Naive thymus-derived CD8-positive, alpha-beta T cell (primary cell): ENCODE measurements around the gene GRID1. TPM values are rescaled to one million over a fixed set of nuclear protein-coding genes. Genes with fewer than 3 reads are reported as not detected.
"Not testable (repeated sequence)": the region's sequence is repeated elsewhere in the genome, so short reads cannot be mapped to it uniquely, and the experiment has no call there.

Experiments used
- ATAC-seq, 2 donors: fragments of 150-1000 bp; cut with Tn5 transposase in 1 of 2; sonication (Bioruptor Pico), chemical (Tn5 transposase) in 1 of 2; 1 replicate in 1 of 2; 2 replicates in 1 of 2; pipeline ENCODE4 v1.10.0; 2021; ENCODE audit warnings: mild to moderate bottlenecking in 2 of 2, moderate library complexity in 2 of 2
- POLR2A ChIA-PET: fragments of 350-600 bp; sonication (Branson Sonifier 250); formaldehyde crosslinking; loops from one replicate; lab custom pipeline; 2021; ENCODE audit warnings: antibody characterized with exemption; lab: Charles Lee
- DNase-seq, 10 donors: peaks; one replicate each; pipeline versions ENCODE4 v3.0.0 to v3.0.0-alpha.2; 2020 to 2022
- H3K27ac Mint-ChIP-seq, 10 donors: one replicate each; pipeline ENCODE4 v1.8.0; 2020 to 2022; ENCODE audit warnings: mild to moderate bottlenecking in 10 of 10, mixed read lengths in 10 of 10, moderate library complexity in 4 of 10, inconsistent platforms in 1 of 10
- H3K27me3 Mint-ChIP-seq, 5 donors: one replicate each; pipeline ENCODE4 v1.8.0; 2021 to 2022; ENCODE audit warnings: mixed read lengths in 5 of 5
- H3K36me3 Mint-ChIP-seq, 3 donors: one replicate each; pipeline ENCODE4 v1.8.0; 2020 to 2022; ENCODE audit warnings: mixed read lengths in 3 of 3, mild to moderate bottlenecking in 2 of 3, inconsistent platforms in 1 of 3
- H3K4me1 Mint-ChIP-seq, 4 donors: one replicate each; pipeline ENCODE4 v1.8.0; 2021 to 2022; ENCODE audit warnings: mixed read lengths in 4 of 4
- H3K4me3 Mint-ChIP-seq, 10 donors: one replicate each; pipeline ENCODE4 v1.8.0; 2020 to 2022; ENCODE audit warnings: mild to moderate bottlenecking in 10 of 10, mixed read lengths in 10 of 10, moderate library complexity in 6 of 10, inconsistent platforms in 1 of 10
- H3K9me3 Mint-ChIP-seq, 9 donors: one replicate each; pipeline ENCODE4 v1.8.0; 2020 to 2022; ENCODE audit warnings: mixed read lengths in 9 of 9, mild to moderate bottlenecking in 3 of 9, inconsistent platforms in 1 of 9, moderate library complexity in 1 of 9
- polyA plus RNA-seq, 3 donors: library from polyadenylated mRNA; unstranded; fragments of 300-500 nt; fragmentation: Illumina TruSeq; gene quantifications; one replicate each; pipeline ENCODE4 v1.2.3, GENCODE V29; 2021
- total RNA-seq, 8 experiments: library from RNA in 2 of 8; stranded (reverse) in 2 of 8; gene quantifications; one replicate each; pipeline ENCODE4 v1.2.3 and lab custom pipeline; 2021 to 2026

GRID1 gene
- total and polyA plus RNA-seq, 5 experiments from 2014 or later = not detected

DNA sequence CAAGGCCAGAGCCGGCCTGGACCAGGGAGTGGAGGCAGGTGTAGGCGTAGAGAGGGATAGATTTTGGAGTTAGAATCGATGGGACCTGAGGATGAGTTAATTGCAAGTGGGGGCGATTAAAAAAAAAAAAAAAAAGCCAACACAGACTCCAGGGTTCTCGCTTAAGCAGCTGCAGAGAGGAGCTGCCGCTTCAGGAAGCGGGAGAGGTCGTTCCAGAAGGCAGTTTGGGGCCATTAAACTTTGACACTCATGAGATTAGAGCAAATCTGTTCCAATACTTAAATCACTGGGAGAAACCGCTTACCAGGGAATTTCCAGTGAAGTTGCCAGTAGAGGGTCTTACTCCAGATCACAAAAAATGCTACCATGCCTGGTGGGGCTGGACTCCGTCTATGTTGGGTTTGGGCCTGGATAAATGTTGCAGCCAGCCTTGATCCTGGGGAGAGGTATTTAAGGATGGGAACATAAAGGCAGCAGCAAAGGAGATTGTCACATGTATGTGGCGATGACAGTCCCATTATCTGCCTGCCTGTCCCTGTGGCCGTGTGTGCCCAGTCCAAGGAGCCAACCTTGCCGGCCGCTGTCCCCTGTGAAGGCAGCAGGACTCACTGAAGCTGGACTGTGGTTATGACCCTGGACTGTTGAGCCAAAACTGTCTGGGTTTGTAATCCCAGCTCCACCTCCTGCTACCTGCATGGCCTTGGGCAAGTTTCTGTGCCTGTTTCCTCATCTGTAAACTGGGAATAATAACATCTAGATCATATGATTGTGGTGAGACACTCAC, 23.9 kb upstream of the GRID1 start:
- Mint-ChIP-seq H3K9me3 (no peaks in the 10 kb centered on the region), H3K4me1 (peaks cover 0 to 12% (median 11%) of the 10 kb centered on the region in 4 donors), H3K36me3 (no peaks in the 10 kb centered on the region), H3K27ac (no peak overlapping the region), H3K27me3 (peaks cover 13 to 34% (median 19%) of the 10 kb centered on the region in 5 donors), H3K4me3 (peak overlapping the region; percentile 8 to 82 (median 44))
- POLR2A ChIA-PET = no interaction called here
- DNase-seq = no peak
- ATAC-seq = no peak

DNA sequence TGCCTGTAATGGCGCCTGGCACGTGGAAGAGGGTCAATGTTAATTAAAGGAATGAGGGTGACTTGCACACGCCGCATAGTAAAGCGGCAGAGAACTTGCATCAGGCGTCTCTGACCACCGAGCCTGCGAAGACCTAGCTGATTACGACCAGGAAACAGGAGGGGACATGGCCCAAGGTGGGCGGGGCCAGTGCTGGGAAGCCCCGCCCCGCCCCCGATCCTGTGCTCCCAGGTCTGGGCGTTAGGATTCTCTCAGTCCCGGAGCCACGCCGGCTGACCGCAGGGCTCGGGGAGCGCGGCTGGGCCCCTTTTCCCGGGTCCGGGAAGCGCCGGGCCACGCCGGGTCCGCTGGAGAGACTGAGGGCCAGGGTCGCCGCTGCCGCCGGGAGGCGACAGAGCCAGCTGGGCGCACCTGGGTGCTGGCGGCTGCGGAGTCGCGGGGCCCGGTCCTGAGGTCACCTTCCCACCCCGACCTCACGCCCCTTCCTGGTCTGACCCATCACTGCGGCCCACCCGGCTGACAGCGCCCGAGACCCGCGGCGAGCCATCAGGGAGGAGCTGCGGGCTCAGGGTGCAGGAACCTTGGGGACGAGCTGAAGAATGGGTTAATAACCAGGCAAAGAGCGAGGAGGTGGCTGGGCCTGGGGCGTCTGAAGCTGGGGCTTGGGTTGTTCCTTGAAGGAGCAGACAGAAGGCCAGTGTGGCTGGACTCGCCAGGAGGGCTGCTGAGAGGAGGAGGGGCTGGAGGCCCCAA, 23.0 kb upstream of the GRID1 start:
- peak overlapping the region in 6 of 10 donors; percentile 29 to 86 (median 69) for H3K27ac Mint-ChIP-seq
- no peaks in the 10 kb centered on the region for H3K36me3 Mint-ChIP-seq
- no peaks in the 10 kb centered on the region for H3K9me3 Mint-ChIP-seq
- H3K4me3 Mint-ChIP-seq = peak overlapping the region; percentile 72 to 93 (median 88)
- peak; percentile 56 to 73 for ATAC-seq
- peaks cover 13 to 38% (median 19%) of the 10 kb centered on the region in 5 donors for H3K27me3 Mint-ChIP-seq
- DNase-seq = peak in 2 of 10 donors; percentile 27 to 31
- POLR2A ChIA-PET = interaction anchor here (0.6 kb wide), 2 partner anchors 30 to 350 kb away, joined by 3 to 5 read pairs; no protein-coding TSS in a partner anchor
- H3K4me1 Mint-ChIP-seq = peaks cover 0 to 12% (median 11%) of the 10 kb centered on the region in 4 donors

DNA sequence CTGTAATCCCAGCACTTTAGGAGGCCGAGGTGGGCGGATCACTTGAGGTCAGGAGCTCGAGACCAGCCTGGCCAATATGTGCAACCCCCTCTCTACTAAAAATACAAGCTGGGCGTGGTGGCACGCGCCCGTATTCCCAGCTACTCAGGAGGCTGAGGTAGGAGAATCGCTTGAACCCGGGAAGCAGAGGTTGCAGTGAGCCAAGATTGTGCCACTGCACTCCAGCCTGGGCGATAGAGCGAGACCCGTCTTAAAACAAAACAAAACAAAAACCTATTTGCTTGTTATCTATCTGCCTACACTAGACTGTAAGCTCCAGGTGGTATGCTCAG, 22.5 kb upstream of the GRID1 start:
- ATAC-seq, H3K36me3 Mint-ChIP-seq: not testable (repeated sequence)

DNA sequence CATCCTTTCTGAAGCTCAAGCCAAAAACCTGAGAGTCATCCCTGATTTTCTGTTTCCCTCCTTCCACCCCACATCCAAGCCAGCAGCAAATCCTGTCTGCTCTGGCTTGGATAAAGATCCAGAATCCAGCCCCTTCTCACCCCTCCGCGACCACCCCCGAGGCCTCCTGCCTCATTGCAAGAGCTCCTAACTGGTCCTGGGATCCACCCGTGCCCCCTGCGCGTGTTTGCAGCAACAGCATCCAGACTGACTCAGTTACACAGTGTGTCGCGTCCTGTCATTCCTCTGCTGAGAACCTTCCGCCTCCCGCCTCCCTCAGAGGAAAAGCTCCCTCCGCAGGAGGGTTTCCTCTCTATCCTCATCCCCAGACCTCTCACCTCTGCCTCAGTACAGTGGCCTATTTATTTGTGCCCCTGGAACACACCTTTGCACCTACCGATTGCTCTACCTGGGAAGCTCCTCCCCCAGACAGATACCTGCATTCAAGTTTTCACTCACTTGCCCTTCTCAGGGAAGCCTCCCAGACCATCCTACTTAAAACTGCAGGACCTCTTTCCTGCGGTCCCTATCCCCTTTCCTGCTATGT, 21.6 kb upstream of the GRID1 start:
- H3K36me3 Mint-ChIP-seq = no peaks in the 10 kb centered on the region

More for the DNA sequence above, 22.5 kb upstream of the GRID1 start:
- POLR2A ChIA-PET = interaction anchor here (0.6 kb wide), 2 partner anchors 30 to 351 kb away, joined by 3 to 5 read pairs; no protein-coding TSS in a partner anchor
- not testable (repeated sequence) for H3K9me3 Mint-ChIP-seq, DNase-seq
- Mint-ChIP-seq H3K27ac (peak overlapping the region in 6 of 10 donors; percentile 2 to 86 (median 69)), H3K27me3 (peaks cover 13 to 40% (median 19%) of the 10 kb centered on the region in 5 donors), H3K4me3 (peak overlapping the region; percentile 72 to 93 (median 88)), H3K4me1 (peaks cover 0 to 12% (median 11%) of the 10 kb centered on the region in 4 donors)

DNA sequence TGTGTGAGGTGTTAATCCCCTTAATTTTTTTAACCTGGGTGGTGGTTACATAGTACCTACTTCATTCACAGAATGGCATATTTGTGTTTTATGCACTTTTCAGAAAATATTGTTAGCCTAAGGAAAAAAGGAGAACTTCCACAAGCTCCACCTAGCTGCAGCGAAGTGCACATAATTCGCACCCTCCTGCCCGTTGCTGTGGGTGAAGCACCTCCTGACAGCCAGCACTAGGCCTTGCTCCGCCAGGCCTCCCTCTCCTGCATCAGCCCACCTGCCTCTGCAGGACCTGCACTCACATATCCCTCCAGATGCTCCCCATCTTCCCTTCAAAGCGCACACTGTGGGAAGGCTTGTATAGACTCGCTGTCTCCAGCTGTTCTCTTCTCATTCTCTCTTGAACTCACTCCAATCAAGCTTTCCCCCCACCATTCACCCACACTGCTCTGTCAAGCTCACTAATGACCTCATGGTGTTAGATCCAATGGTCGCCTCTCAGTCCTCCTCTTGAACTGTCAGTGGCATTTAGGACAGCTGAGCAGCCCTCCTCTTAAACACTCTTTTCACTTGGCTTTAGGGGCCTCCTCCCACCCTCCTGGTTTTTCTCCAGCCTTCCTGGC, 20.7 kb upstream of the GRID1 start:
- Mint-ChIP-seq H3K27me3 (peaks cover 13 to 46% (median 20%) of the 10 kb centered on the region in 5 donors), H3K9me3 (no peaks in the 10 kb centered on the region), H3K4me1 (peaks cover 0 to 12% (median 11%) of the 10 kb centered on the region in 4 donors), H3K36me3 (no peaks in the 10 kb centered on the region), H3K27ac (peak overlapping the region in 3 of 10 donors; percentile 17 to 48 (median 29)), H3K4me3 (no peak overlapping the region)
- no peak for ATAC-seq
- POLR2A ChIA-PET = interaction anchor here (1.4 kb wide), 1 partner anchor 13 kb away, joined by 3 read pairs; no protein-coding TSS in a partner anchor
- DNase-seq = no peak

More for the DNA sequence above, 21.6 kb upstream of the GRID1 start:
- Mint-ChIP-seq H3K27me3 (peaks cover 13 to 44% (median 19%) of the 10 kb centered on the region in 5 donors), H3K27ac (peak overlapping the region in 2 of 10 donors; percentile 1 to 68), H3K4me1 (peaks cover 0 to 12% (median 11%) of the 10 kb centered on the region in 4 donors), H3K4me3 (peak overlapping the region in 9 of 10 donors; percentile 17 to 80 (median 60)), H3K9me3 (no peaks in the 10 kb centered on the region)
- DNase-seq = no peak
- POLR2A ChIA-PET = interaction anchor here (1.4 kb wide), 1 partner anchor 12 kb away, joined by 3 read pairs; no protein-coding TSS in a partner anchor
- no peak for ATAC-seq

DNA sequence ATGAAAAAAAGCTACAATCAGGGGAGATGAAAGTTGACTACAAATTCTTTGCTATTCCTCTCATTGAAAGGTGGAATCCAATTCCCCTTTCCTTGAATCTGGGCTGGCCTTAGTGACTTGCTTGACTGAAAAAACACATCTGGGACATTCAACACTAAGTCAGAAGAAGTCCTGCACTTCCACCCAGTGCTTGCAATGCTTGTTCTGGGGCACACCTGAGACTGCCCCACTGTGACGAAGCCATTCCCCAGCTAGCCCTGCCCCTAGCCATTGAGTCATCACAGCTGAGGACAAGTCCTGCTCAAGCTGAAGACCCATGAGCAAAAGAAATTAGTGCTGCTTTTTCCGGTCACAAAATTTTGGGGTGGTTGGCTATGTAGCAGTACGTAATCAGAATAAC, 19.2 kb upstream of the GRID1 start:
- Mint-ChIP-seq H3K9me3 (no peaks in the 10 kb centered on the region), H3K36me3 (no peaks in the 10 kb centered on the region), H3K27ac (no peak overlapping the region), H3K4me1 (peaks cover 0 to 12% (median 11%) of the 10 kb centered on the region in 4 donors), H3K27me3 (peaks cover 19 to 55% (median 27%) of the 10 kb centered on the region in 5 donors), H3K4me3 (no peak overlapping the region)
- DNase-seq (no peak), ATAC-seq (no peak)
- POLR2A ChIA-PET = interaction anchor here (0.5 kb wide), 1 partner anchor 191 kb away, joined by 3 read pairs; no protein-coding TSS in a partner anchor

DNA sequence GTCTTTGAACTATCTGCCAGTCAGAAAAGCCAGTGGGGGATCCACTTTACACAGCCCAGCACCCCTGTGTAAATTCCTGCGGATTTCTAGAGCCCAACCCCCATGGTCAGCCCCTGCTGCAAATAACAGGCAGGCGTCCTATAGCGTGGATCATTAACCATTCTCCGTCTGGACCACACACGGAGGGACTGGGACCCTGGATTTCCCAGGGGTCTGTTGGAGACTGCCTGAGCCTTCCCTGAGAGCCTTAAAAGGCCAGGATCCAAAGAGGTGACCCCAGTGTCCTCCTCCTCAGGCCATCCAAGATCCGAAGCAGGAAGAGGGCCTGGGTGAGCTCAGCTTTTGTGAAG, 11.2 kb upstream of the GRID1 start:
- Mint-ChIP-seq H3K4me1 (peaks cover 0 to 1% (median under 1%) of the 10 kb centered on the region in 4 donors), H3K27me3 (peaks cover 20 to 60% (median 36%) of the 10 kb centered on the region in 5 donors), H3K27ac (no peak overlapping the region), H3K4me3 (no peak overlapping the region), H3K9me3 (no peaks in the 10 kb centered on the region), H3K36me3 (no peaks in the 10 kb centered on the region)
- POLR2A ChIA-PET = no interaction called here
- DNase-seq (no peak), ATAC-seq (no peak)

DNA sequence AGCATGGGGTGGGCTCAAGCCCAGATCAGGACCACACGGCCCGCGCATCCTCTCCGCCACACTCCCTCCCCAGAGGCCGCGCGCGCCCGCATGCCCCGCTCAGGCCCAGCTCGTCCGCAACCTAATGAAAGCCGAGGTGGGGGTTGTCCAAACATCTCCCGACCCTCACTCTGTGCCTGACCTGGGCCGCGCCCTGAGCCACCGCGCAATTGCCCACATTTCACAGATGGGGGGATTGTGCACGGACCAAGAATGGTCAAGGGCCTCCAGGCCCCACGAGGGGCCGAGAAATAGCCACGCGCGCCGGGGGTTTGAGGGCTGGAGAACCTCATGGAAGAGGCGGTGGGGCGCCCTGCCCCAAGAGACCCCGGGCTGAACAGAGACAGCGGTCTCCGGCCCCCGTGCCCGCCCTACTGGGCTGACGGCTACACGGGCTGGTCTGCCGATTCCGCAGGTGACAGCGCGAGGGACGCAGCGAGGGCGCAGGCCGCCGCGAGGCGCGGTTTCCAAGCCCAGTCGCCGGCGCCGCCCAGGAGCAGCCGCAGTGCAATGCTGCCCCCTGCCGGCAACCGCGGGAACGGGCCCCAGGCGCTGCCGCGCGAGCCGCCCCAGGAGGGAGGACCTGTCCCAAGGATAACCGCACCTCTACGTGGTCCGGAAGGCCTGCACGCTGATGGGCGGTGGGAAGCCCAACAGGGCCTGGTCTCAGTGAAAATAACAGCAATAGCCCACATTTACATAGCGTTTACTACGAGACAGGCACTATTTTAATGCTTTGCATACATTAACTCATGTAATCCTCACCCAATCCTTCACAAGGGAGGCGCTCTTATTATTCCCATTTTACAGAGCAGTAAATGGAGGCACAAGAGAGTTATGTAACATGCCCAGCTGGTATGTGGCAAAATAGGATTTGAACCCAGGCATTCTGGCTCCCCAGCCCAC, 10.5 kb upstream of the GRID1 start:
- POLR2A ChIA-PET = no interaction called here

DNA sequence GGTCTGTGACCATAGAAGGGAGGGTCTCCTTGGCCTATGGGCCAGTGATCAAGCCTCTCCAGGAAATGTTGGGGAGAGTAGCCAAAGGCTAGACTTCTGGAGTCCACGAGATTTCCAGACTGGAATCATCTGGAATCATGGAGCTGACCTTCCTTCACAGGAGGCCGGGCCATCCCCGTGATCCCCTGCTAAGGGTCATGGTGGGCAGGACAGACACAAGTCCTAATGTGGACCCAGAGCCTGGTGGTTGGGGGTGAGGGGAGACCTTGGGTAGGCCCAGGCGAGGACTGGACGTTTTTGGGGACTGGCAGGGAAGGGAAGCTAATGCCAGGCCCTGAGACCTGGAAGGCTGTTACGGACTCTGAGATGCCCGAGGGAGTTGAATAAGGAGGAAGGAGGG, 9.8 kb upstream of the GRID1 start:
- POLR2A ChIA-PET = no interaction called here
- no peaks in the 10 kb centered on the region for H3K36me3 Mint-ChIP-seq
- peaks cover 0 to 1% (median under 1%) of the 10 kb centered on the region in 4 donors for H3K4me1 Mint-ChIP-seq
- H3K27me3 Mint-ChIP-seq = peaks cover 18 to 63% (median 34%) of the 10 kb centered on the region in 5 donors
- no peaks in the 10 kb centered on the region for H3K9me3 Mint-ChIP-seq
- peak overlapping the region in 4 of 10 donors; percentile 10 to 65 (median 37) for H3K4me3 Mint-ChIP-seq
- ATAC-seq (no peak), DNase-seq (no peak)
- no peak overlapping the region for H3K27ac Mint-ChIP-seq

More for the DNA sequence above, 10.5 kb upstream of the GRID1 start:
- Mint-ChIP-seq H3K36me3 (no peaks in the 10 kb centered on the region), H3K27ac (no peak overlapping the region), H3K27me3 (peaks cover 20 to 64% (median 38%) of the 10 kb centered on the region in 5 donors), H3K4me3 (peak overlapping the region in 3 of 10 donors; percentile 30 to 45 (median 30)), H3K9me3 (no peaks in the 10 kb centered on the region), H3K4me1 (peaks cover 0 to 1% (median under 1%) of the 10 kb centered on the region in 4 donors)
- ATAC-seq (peak; percentile 89 to 98), DNase-seq (peak; percentile 55 to 82 (median 77))

DNA sequence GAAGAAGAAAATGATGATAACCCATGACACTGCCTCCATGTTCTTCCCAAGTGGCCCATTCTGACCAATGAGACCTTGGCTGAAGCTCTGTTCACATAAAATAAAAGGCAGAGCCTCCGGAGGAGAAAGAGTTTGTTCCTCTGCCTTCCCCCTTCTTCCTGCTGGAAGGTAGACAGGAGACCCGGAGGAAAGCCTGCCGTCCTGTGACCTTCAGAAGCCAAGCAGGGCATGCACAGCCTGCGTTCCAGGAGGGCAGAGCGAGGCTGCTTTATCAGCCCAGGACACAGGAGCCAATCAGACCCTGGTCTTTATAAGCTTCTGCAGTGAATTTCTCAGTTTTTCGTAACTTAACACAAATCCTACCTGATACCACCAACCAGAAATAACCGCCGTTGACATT, 8.6 kb upstream of the GRID1 start:
- Mint-ChIP-seq H3K4me3 (no peak overlapping the region), H3K27ac (no peak overlapping the region), H3K27me3 (peaks cover 18 to 66% (median 37%) of the 10 kb centered on the region in 5 donors), H3K9me3 (no peaks in the 10 kb centered on the region), H3K36me3 (no peaks in the 10 kb centered on the region), H3K4me1 (peaks cover 0 to 1% (median under 1%) of the 10 kb centered on the region in 4 donors)
- DNase-seq (no peak), ATAC-seq (no peak)
- POLR2A ChIA-PET = no interaction called here

DNA sequence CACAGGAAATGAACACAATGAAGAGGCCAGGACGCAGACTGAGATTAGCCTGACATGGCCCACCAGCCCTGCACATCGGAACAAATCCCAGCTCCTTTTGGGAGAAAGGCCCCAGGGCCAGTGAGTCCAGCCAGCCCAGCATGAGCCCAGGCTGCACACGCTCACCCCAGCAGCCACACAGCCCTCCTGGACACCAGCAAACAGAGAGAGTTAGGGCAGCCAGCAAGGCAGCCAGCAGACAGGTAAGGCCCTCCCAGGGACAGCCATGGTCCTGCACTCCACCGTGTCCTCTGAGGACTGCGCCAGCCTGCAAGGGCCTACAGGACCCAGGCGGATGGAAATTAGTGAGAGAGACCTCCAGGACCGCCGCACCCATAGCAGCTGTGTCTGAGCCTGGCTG, 8.1 kb upstream of the GRID1 start:
- no peak overlapping the region for H3K27ac Mint-ChIP-seq
- H3K27me3 Mint-ChIP-seq = peaks cover 16 to 72% (median 37%) of the 10 kb centered on the region in 5 donors
- no peak for ATAC-seq
- H3K4me3 Mint-ChIP-seq = no peak overlapping the region
- H3K36me3 Mint-ChIP-seq = no peaks in the 10 kb centered on the region
- no peak for DNase-seq
- H3K9me3 Mint-ChIP-seq = no peaks in the 10 kb centered on the region
- POLR2A ChIA-PET = no interaction called here
- peaks cover 0 to 1% (median under 1%) of the 10 kb centered on the region in 4 donors for H3K4me1 Mint-ChIP-seq
